H1 (cell line): ENCODE measurements around the gene FAM83F. TPM values are rescaled to one million over a fixed set of nuclear protein-coding genes. Genes with fewer than 3 reads are reported as not detected.

ENCODE experiments used
- polyA plus RNA-seq, 7 experiments: library from polyadenylated mRNA; depleted of rRNA in 3 of 7; stranded (reverse) in 5 of 7; unstranded in 2 of 7; fragments of >200 nt in 5 of 7; fragments of 200-250 nt in 2 of 7; gene quantifications; 1 replicate in 5 of 7; 2 replicates in 1 of 7; 4 replicates in 1 of 7; pipeline versions ENCODE4 v1.2.1 to v1.2.3, GENCODE V29; 2011 to 2013; ENCODE audit warnings: missing spikeins in 2 of 7, mixed read lengths in 2 of 7
- total RNA-seq: library from RNA; stranded (reverse); fragmentation: NEBNext Ultra II Directional; extraction: Animal tissue kit (Norgen Biotek cat#: 25700); gene quantifications from 2 replicates; pipeline ENCODE4 v1.2.1, GENCODE V29; 2021

Gene FAM83F
- total and polyA plus RNA-seq, 2 of the 8 experiments (the other 6 are each of a cell fraction or from before 2014, with no cell fraction given): 8.6 to 18.9 TPM

Other genes starting within 250 kb of the FAM83F start
- not detected in 2 replicates for gene ENTHD1, start 101.2 kb upstream of the FAM83F start, total RNA-seq
- gene ENTHD1, start 101.2 kb upstream of the FAM83F start, polyA plus RNA-seq (2011; rRNA removed): not detected in 2 replicates
- not detected in 2 replicates for gene GRAP2, start 93.9 kb upstream of the FAM83F start, total RNA-seq
- gene GRAP2, start 93.9 kb upstream of the FAM83F start, polyA plus RNA-seq (2011; rRNA removed): 0.08 and 0.19 TPM in 2 replicates
- gene TMA7B, start 34.6 kb upstream of the FAM83F start, total RNA-seq: not detected in 2 replicates
- gene TMA7B, start 34.6 kb upstream of the FAM83F start, polyA plus RNA-seq (2011; rRNA removed): not detected in 2 replicates
- gene TNRC6B, start 183.0 kb downstream of the FAM83F start, total RNA-seq: 45.5 and 48.9 TPM in 2 replicates
- gene TNRC6B, start 183.0 kb downstream of the FAM83F start, polyA plus RNA-seq (2011; rRNA removed): 12.5 and 13.2 TPM in 2 replicates